ENCODE measurements around the gene PWWP2B.
"Not testable (repeated sequence)": the region's sequence is repeated elsewhere in the genome, so short reads cannot be mapped to it uniquely, and the experiment has no call there.

The PWWP2B gene

GRCh38 chr10:132351611-132352010 is 45.4 kb upstream of the PWWP2B start:
- H3K36me3 ChIP-seq: no peaks in the 10 kb centered on the region
- no peaks in the 10 kb centered on the region for H3K4me1 ChIP-seq
- H3K4me3 ChIP-seq (ENCODE audit: low read depth, low read length): no peak overlapping the region
- H3K27me3 ChIP-seq: no peaks in the 10 kb centered on the region
- TF ChIP-seq CTCF (IDR thresholded peaks at IDR 0.05; ENCODE audit: low read depth, low read length): no peak
- H3K9me3 ChIP-seq: no peaks in the 10 kb centered on the region
- DNase-seq: no peak

- not testable (repeated sequence) for H3K36me3 ChIP-seq; H3K9me3 ChIP-seq; H3K4me3 ChIP-seq (ENCODE audit: low read depth, low read length); H3K27me3 ChIP-seq; H3K4me1 ChIP-seq
- peak; percentile 55 for TF ChIP-seq CTCF (IDR thresholded peaks at IDR 0.05; ENCODE audit: low read depth, low read length)
- DNase-seq: peak; percentile 82
Measured at GRCh38 chr10:132352462-132353308, 44.3 kb upstream of the PWWP2B start.

- Histone ChIP-seq H3K36me3 (no peaks in the 10 kb centered on the region), H3K4me1 (no peaks in the 10 kb centered on the region), H3K4me3 (ENCODE audit: low read depth, low read length) (no peak overlapping the region), H3K9me3 (no peaks in the 10 kb centered on the region), H3K27me3 (no peaks in the 10 kb centered on the region)
- no peak for DNase-seq
- no peak for TF ChIP-seq CTCF (IDR thresholded peaks at IDR 0.05; ENCODE audit: low read depth, low read length)
Measured at GRCh38 chr10:132353456-132354355, 43.3 kb upstream of the PWWP2B start.

- H3K27me3 ChIP-seq: no peaks in the 10 kb centered on the region
- no peaks in the 10 kb centered on the region for H3K4me1 ChIP-seq
- no peak overlapping the region for H3K4me3 ChIP-seq (ENCODE audit: low read depth, low read length)
- H3K36me3 ChIP-seq: no peaks in the 10 kb centered on the region
- H3K9me3 ChIP-seq: no peaks in the 10 kb centered on the region
- no peak for DNase-seq
- no peak for TF ChIP-seq CTCF (IDR thresholded peaks at IDR 0.05; ENCODE audit: low read depth, low read length)
Measured at GRCh38 chr10:132354356-132355094, 42.5 kb upstream of the PWWP2B start.

GRCh38 chr10:132355297-132355696 is 41.7 kb upstream of the PWWP2B start:
- no peaks in the 10 kb centered on the region for H3K9me3 ChIP-seq
- H3K4me1 ChIP-seq: no peaks in the 10 kb centered on the region
- no peak for DNase-seq
- H3K4me3 ChIP-seq (ENCODE audit: low read depth, low read length): no peak overlapping the region
- TF ChIP-seq CTCF (IDR thresholded peaks at IDR 0.05; ENCODE audit: low read depth, low read length): no peak
- H3K27me3 ChIP-seq: no peaks in the 10 kb centered on the region
- H3K36me3 ChIP-seq: no peaks in the 10 kb centered on the region
